ENCODE data around the gene UBE2V1. TPM values are rescaled to one million over a fixed set of nuclear protein-coding genes. Genes with fewer than 3 reads are reported as not detected.
A peak's percentile ranks its signal among the peaks of the same experiment; 100 is the strongest.

Gene UBE2V1
- polyA plus RNA-seq, 3 donors, result 62.2 to 95.5 (median 71.1) TPM

DNA sequence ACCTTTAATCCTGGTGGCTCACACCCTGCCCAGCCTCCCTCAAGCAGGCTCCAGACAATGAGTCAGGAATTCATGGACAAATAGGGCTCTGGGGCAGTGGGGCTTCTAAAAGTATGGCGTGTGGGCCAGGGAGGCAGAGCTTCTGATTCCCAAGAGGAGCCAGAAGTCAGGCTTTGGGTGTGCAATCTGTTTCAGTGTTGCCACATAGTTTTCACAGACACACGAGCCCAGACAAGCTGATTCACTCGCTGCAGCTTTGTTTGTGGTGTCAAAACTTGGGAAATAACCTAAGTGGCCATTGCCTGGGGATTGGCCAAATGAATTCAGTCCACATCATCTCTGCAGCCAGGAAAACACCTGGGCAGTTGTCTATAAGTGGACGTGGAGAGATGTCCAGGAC is 31.4 kb upstream of the UBE2V1 start:
- Mint-ChIP-seq H3K9me3 (no peaks in the 10 kb centered on the region), H3K36me3 (peaks cover 49 to 76% of the 10 kb centered on the region in 2 donors), H3K27me3 (ENCODE audit: low read depth in 3 of 3) (peaks cover 0 to 2% (median 0%) of the 10 kb centered on the region in 3 donors), H3K4me1 (peaks cover 52% of the 10 kb centered on the region), H3K4me3 (no peak overlapping the region), H3K27ac (peak overlapping the region; percentile 93 to 98 (median 95))
- 8% methylated on average over 3 of the region's 4 CpGs for WGBS (ENCODE audit: insufficient coverage)
- Histone ChIP-seq H3K79me2 (ENCODE audit: insufficient read depth, low read length) (peaks cover 77% of the 10 kb centered on the region), H3K36me3 (replicated peaks in 1 of 2; ENCODE audit: control insufficient read depth in 1 of 2, insufficient read depth in 2 of 2, low read length in 2 of 2) (peaks cover 44 to 58% of the 10 kb centered on the region in 2 donors), H2AFZ (ENCODE audit: insufficient read depth, low read depth, low read length, poor library complexity, severe bottlenecking) (no peak overlapping the region), H3K27ac (ENCODE audit: low read depth in 1 of 2, low read length in 2 of 2) (peak overlapping the region; percentile 89 to 99), H3K4me2 (replicated peaks; ENCODE audit: extremely low read depth, low read length, poor library complexity, severe bottlenecking) (no peak overlapping the region), H3K4me1 (ENCODE audit: control insufficient read depth in 1 of 2, insufficient read depth in 2 of 2, low read length in 2 of 2) (peaks cover 41 to 57% of the 10 kb centered on the region in 2 donors), H3K9me3 (replicated peaks in 1 of 2; ENCODE audit: control insufficient read depth in 1 of 2, insufficient read depth in 1 of 2, low read length in 2 of 2) (no peaks in the 10 kb centered on the region), H3K27me3 (ENCODE audit: control insufficient read depth in 2 of 2, insufficient read depth in 2 of 2, low read length in 2 of 2) (no peaks in the 10 kb centered on the region), H3K4me3 (replicated peaks in 1 of 3; ENCODE audit: low read depth in 2 of 3, low read length in 3 of 3) (no peak overlapping the region), H3K9ac (ENCODE audit: insufficient read depth, low read length, poor library complexity, severe bottlenecking) (peak overlapping the region; percentile 74), H4K20me1 (ENCODE audit: insufficient read depth, low read length) (peaks cover 30% of the 10 kb centered on the region)
- intact Hi-C loops (cut with micrococcal nuclease), result loop anchor here in 1 of 2 donors (1.0 kb wide), 1 partner anchor 25 kb away; no protein-coding TSS in a partner anchor
- peak; percentile 94 to 98 (median 96) for DNase-seq
- TF ChIP-seq, protein P1, sequence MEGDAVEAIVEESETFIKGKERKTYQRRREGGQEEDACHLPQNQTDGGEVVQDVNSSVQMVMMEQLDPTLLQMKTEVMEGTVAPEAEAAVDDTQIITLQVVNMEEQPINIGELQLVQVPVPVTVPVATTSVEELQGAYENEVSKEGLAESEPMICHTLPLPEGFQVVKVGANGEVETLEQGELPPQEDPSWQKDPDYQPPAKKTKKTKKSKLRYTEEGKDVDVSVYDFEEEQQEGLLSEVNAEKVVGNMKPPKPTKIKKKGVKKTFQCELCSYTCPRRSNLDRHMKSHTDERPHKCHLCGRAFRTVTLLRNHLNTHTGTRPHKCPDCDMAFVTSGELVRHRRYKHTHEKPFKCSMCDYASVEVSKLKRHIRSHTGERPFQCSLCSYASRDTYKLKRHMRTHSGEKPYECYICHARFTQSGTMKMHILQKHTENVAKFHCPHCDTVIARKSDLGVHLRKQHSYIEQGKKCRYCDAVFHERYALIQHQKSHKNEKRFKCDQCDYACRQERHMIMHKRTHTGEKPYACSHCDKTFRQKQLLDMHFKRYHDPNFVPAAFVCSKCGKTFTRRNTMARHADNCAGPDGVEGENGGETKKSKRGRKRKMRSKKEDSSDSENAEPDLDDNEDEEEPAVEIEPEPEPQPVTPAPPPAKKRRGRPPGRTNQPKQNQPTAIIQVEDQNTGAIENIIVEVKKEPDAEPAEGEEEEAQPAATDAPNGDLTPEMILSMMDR (IDR thresholded peaks at IDR 0.05), result no peak

DNA sequence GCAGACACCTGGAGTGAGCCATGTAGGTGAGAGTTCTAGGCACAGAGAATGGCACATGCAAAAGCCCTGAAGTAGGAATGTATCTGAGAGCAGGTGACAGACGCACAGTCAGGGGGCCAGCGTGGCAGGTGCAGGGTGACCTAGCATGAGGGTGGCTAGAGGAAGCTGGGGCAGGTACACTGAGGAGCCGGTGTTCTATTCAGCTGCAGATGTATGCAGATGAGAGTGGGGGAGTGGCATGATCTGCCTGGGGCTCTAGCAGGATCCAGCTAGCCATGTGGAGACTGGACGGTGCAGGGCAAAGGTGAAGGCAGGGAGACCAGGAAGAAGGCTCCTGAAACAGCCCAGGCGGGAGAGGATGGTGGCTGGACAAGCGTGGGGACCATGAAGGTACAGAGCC is 29.9 kb upstream of the UBE2V1 start:
- Mint-ChIP-seq H3K27me3 (ENCODE audit: low read depth in 3 of 3) (peaks cover 0 to 2% (median 0%) of the 10 kb centered on the region in 3 donors), H3K9me3 (no peaks in the 10 kb centered on the region), H3K36me3 (peaks cover 48 to 74% of the 10 kb centered on the region in 2 donors), H3K4me1 (peaks cover 52% of the 10 kb centered on the region), H3K4me3 (no peak overlapping the region), H3K27ac (peak overlapping the region; percentile 81 to 98 (median 93))
- Histone ChIP-seq H3K9me3 (replicated peaks in 1 of 2; ENCODE audit: control insufficient read depth in 1 of 2, insufficient read depth in 1 of 2, low read length in 2 of 2) (no peaks in the 10 kb centered on the region), H3K27ac (ENCODE audit: low read depth in 1 of 2, low read length in 2 of 2) (peak overlapping the region in 1 of 2 donors; percentile 99), H3K4me3 (replicated peaks in 1 of 3; ENCODE audit: low read depth in 2 of 3, low read length in 3 of 3) (no peak overlapping the region), H4K20me1 (ENCODE audit: insufficient read depth, low read length) (peaks cover 41% of the 10 kb centered on the region), H2AFZ (ENCODE audit: insufficient read depth, low read depth, low read length, poor library complexity, severe bottlenecking) (no peak overlapping the region), H3K9ac (ENCODE audit: insufficient read depth, low read length, poor library complexity, severe bottlenecking) (no peak overlapping the region), H3K4me2 (replicated peaks; ENCODE audit: extremely low read depth, low read length, poor library complexity, severe bottlenecking) (no peak overlapping the region), H3K36me3 (replicated peaks in 1 of 2; ENCODE audit: control insufficient read depth in 1 of 2, insufficient read depth in 2 of 2, low read length in 2 of 2) (peaks cover 42 to 57% of the 10 kb centered on the region in 2 donors), H3K27me3 (ENCODE audit: control insufficient read depth in 2 of 2, insufficient read depth in 2 of 2, low read length in 2 of 2) (no peaks in the 10 kb centered on the region), H3K4me1 (ENCODE audit: control insufficient read depth in 1 of 2, insufficient read depth in 2 of 2, low read length in 2 of 2) (peaks cover 41 to 46% of the 10 kb centered on the region in 2 donors), H3K79me2 (ENCODE audit: insufficient read depth, low read length) (peaks cover 73% of the 10 kb centered on the region)
- TF ChIP-seq, protein P1 (IDR thresholded peaks at IDR 0.05), result no peak
- no peak for DNase-seq
- WGBS (ENCODE audit: insufficient coverage), result 98% methylated on average over 6 of the region's 6 CpGs
- intact Hi-C loops (cut with micrococcal nuclease), result no loop called here
